Erythroblast (primary cell): ENCODE results near the gene VCP.

Experiments
- GATA1 ChIP-seq: IDR thresholded peaks from 2 replicates; pipeline ENCODE4 v1.6.1; 2011; ENCODE audit warnings: low read depth, mild to moderate bottlenecking, control low read depth, low read length, moderate library complexity
- POLR2A ChIP-seq: IDR thresholded peaks from 2 replicates; pipeline ENCODE4 v1.6.1; 2011; ENCODE audit warnings: mild to moderate bottlenecking, low read length

GRCh38 chr9:35091536-35091935 is 19.1 kb upstream of the VCP start:
- TF ChIP-seq POLR2A (no peak), GATA1 (no peak)
